KG1 (cell line): ENCODE results near the gene RBM3.

Experiments used
- DNase-seq: peaks from one replicate; lab custom pipeline; 2025; lab: John Stamatoyannopoulos, UW

Gene RBM3

GRCh38 chrX:48578661-48579128 is 4.4 kb downstream of the RBM3 start:
- DNase-seq = no peak

- no peak for DNase-seq
Observed at GRCh38 chrX:48579259-48579658, 5.0 kb downstream of the RBM3 start.

- DNase-seq = no peak
Observed at GRCh38 chrX:48580662-48581061, 6.4 kb downstream of the RBM3 start.

- DNase-seq = no peak
Observed at GRCh38 chrX:48584698-48585097, 10.4 kb downstream of the RBM3 start.

GRCh38 chrX:48589482-48590162 is 15.3 kb downstream of the RBM3 start:
- no peak for DNase-seq

- no peak for DNase-seq
Observed at GRCh38 chrX:48590203-48591103, 16.2 kb downstream of the RBM3 start.

GRCh38 chrX:48591255-48591791 is 17.0 kb downstream of the RBM3 start:
- DNase-seq = no peak

GRCh38 chrX:48592971-48593370 is 18.7 kb downstream of the RBM3 start:
- DNase-seq = no peak

- DNase-seq = no peak
Observed at GRCh38 chrX:48595929-48596328, 21.6 kb downstream of the RBM3 start.

GRCh38 chrX:48597353-48598264 is 23.3 kb downstream of the RBM3 start, which contains the start of gene WDR13:
Gene WDR13, plus strand, starts transcription at chrX:48597492. Its CDS starts 505 bp downstream, at chrX:48597997.
- DNase-seq = peak; percentile 42

GRCh38 chrX:48598614-48599013 is 24.3 kb downstream of the RBM3 start:
- DNase-seq = no peak

- DNase-seq = no peak
Observed at GRCh38 chrX:48599341-48599740, 25.1 kb downstream of the RBM3 start.

GRCh38 chrX:48600226-48600625 is 25.9 kb downstream of the RBM3 start:
- DNase-seq = no peak

- DNase-seq = no peak
Observed at GRCh38 chrX:48601741-48602394, 27.6 kb downstream of the RBM3 start.

GRCh38 chrX:48604701-48605100 is 30.4 kb downstream of the RBM3 start:
- DNase-seq = no peak

- DNase-seq = no peak
Observed at GRCh38 chrX:48606091-48606490, 31.8 kb downstream of the RBM3 start.

GRCh38 chrX:48611703-48612102 is 37.4 kb downstream of the RBM3 start:
- no peak for DNase-seq

- no peak for DNase-seq
Observed at GRCh38 chrX:48613502-48614160, 39.3 kb downstream of the RBM3 start.

- DNase-seq = no peak
Observed at GRCh38 chrX:48616576-48616975, 42.3 kb downstream of the RBM3 start.

- no peak for DNase-seq
Observed at GRCh38 chrX:48617542-48618340, 43.5 kb downstream of the RBM3 start.
